HepG2 (cell line): Measurements from ENCODE around the gene TSC22D4. TPM values are rescaled to one million over a fixed set of nuclear protein-coding genes. Genes with fewer than 3 reads are reported as not detected.

Source experiments
- ATAC-seq: fragments of 200-7000 bp; cut with Tn5 transposase; 3 replicates; pipeline ENCODE4 v1.9.1; 2020; ENCODE audit warnings: mild to moderate bottlenecking, moderate library complexity
- BruUV-seq: library from RNA; stranded (reverse); fragments of 400-500 nt; replicated peaks from 2 replicates; lab custom pipeline; 2021; lab: Mats Ljungman, UMichigan
- CTCF ChIA-PET: fragments of 300-600 bp; formaldehyde crosslinking; extraction: SDS; loops from one replicate; lab custom pipeline; 2021; ENCODE audit warnings: low total read pairs, inconsistent platforms, low intra/inter-chr PET ratio; lab: Yijun Ruan, JAX
- POLR2A ChIA-PET: fragments of 350-600 bp; sonication (Branson Sonifier 250); formaldehyde crosslinking; loops from one replicate; lab custom pipeline; 2020; ENCODE audit warnings: antibody characterized with exemption, inconsistent platforms; lab: Yijun Ruan, JAX
- DNase-seq: peaks from one replicate; pipeline ENCODE4 v3.0.0-alpha.2; 2015; ENCODE audit warnings: low spot score
- FAIRE-seq: peaks from 3 replicates; lab custom pipeline; 2011; peaks lifted over from hg19 to GRCh38; lab: Jason Lieb, UNC
- H2AFZ ChIP-seq: one replicate; pipeline ENCODE4 v1.6.1; 2011; ENCODE audit warnings: low read length, inconsistent platforms
- H3K27ac ChIP-seq: fragments of 300-600 bp; 3 replicates; pipeline ENCODE4 v1.8.0; 2011; ENCODE audit warnings: mixed run types, mild to moderate bottlenecking, mixed read lengths, low read length, inconsistent platforms; ENCODE audit not compliant: insufficient read depth; ENCODE audit errors: extremely low read length
- H3K27me3 ChIP-seq, 2 experiments: fragments of 200-600 bp in 1 of 2; 2 replicates in 1 of 2; 3 replicates in 1 of 2; pipeline versions ENCODE4 v1.6.0 to v1.8.0; 2011; ENCODE audit warnings: low read length in 2 of 2, mild to moderate bottlenecking in 2 of 2, moderate library complexity in 2 of 2, inconsistent platforms in 1 of 2; ENCODE audit not compliant: insufficient read depth in 2 of 2, control insufficient read depth in 1 of 2
- H3K36me3 ChIP-seq, 2 experiments: fragments of 200-600 bp in 1 of 2; replicated peaks in 1 of 2; 2 replicates in 1 of 2; 3 replicates in 1 of 2; pipeline versions ENCODE4 v1.5.1 to v1.8.0; 2011; ENCODE audit warnings: low read length in 2 of 2, inconsistent platforms in 1 of 2; ENCODE audit not compliant: insufficient read depth in 2 of 2, control insufficient read depth in 1 of 2
- H3K4me1 ChIP-seq: 2 replicates; pipeline ENCODE4 v1.5.1; 2012; ENCODE audit warnings: low read length, inconsistent platforms; ENCODE audit not compliant: insufficient read depth
- H3K4me2 ChIP-seq: 2 replicates; pipeline ENCODE4 v1.6.0; 2011; ENCODE audit warnings: low read depth, low read length, inconsistent platforms
- H3K4me3 ChIP-seq, 3 experiments: fragments of 200-600 bp in 1 of 3; sonication (generic), shearing (Covaris generic) in 1 of 3; replicated peaks in 1 of 3; 2 replicates each; pipeline ENCODE4 v1.5.1; 2011 to 2016; ENCODE audit warnings: low read length in 3 of 3, inconsistent platforms in 2 of 3, low read depth in 2 of 3, mild to moderate bottlenecking in 2 of 3, control low read depth in 1 of 3, mixed read lengths in 1 of 3; ENCODE audit not compliant: insufficient read depth in 1 of 3
- H3K79me2 ChIP-seq: one replicate; pipeline ENCODE4 v1.6.1; 2011; ENCODE audit warnings: low read length, inconsistent platforms; ENCODE audit not compliant: insufficient read depth
- H3K9ac ChIP-seq: 2 replicates; pipeline ENCODE4 v1.6.0; 2011; ENCODE audit warnings: mild to moderate bottlenecking, low read depth, low read length, inconsistent platforms; ENCODE audit not compliant: insufficient read depth
- H3K9me3 ChIP-seq: 2 replicates; pipeline ENCODE4 v1.5.1; 2012; ENCODE audit warnings: mild to moderate bottlenecking, low read length
- H4K20me1 ChIP-seq: 2 replicates; pipeline ENCODE4 v1.6.0; 2011; ENCODE audit warnings: inconsistent platforms, mild to moderate bottlenecking, low read length, moderate library complexity; ENCODE audit not compliant: insufficient read depth
- ATF7 ChIP-seq, 2 experiments: fragments of 450-650 bp in 1 of 2; sonication (generic) in 1 of 2; formaldehyde crosslinking in 1 of 2; IDR thresholded peaks; 2 replicates each; pipeline versions ENCODE4 v1.4.0 to v1.6.1; 2016 to 2020; ENCODE audit warnings: antibody characterized with exemption in 1 of 2, mild to moderate bottlenecking in 1 of 2, missing genetic modification reagents in 1 of 2
- CEBPG ChIP-seq: IDR thresholded peaks from 2 replicates; pipeline ENCODE4 v1.6.1; 2016
- EHMT2 ChIP-seq: fragments of 200-600 bp; sonication (generic); IDR thresholded peaks from 2 replicates; pipeline ENCODE4 v1.7.0; 2017; ENCODE audit warnings: antibody characterized with exemption, low read depth, low read length, borderline replicate concordance
- HIVEP1 ChIP-seq: sonication (generic); formaldehyde crosslinking; IDR thresholded peaks from 2 replicates; pipeline ENCODE4 v1.4.0; 2020; ENCODE audit warnings: mild to moderate bottlenecking, missing genetic modification reagents
- MTF2 ChIP-seq: sonication (generic); formaldehyde crosslinking; IDR thresholded peaks from 2 replicates; pipeline ENCODE4 v1.5.0; 2020; ENCODE audit warnings: missing genetic modification reagents, borderline replicate concordance
- NFIB ChIP-seq: sonication (generic); formaldehyde crosslinking; IDR thresholded peaks from 2 replicates; pipeline ENCODE4 v1.9.0; 2021; ENCODE audit warnings: missing genetic modification reagents, mild to moderate bottlenecking, borderline replicate concordance
- RFX3 ChIP-seq: IDR thresholded peaks from 2 replicates; pipeline ENCODE4 v1.6.1; 2016; ENCODE audit warnings: missing biosample characterization, missing genetic modification reagents
- SOX6 ChIP-seq, 2 experiments: fragments of 450-650 bp in 1 of 2; sonication (generic) in 1 of 2; formaldehyde crosslinking in 1 of 2; IDR thresholded peaks; 2 replicates each; pipeline versions ENCODE4 v1.4.0 to v1.6.1; 2017 to 2020; ENCODE audit warnings: antibody characterized with exemption in 1 of 2, mild to moderate bottlenecking in 1 of 2, missing genetic modification reagents in 1 of 2
- SRF ChIP-seq: IDR thresholded peaks from 2 replicates; pipeline ENCODE4 v1.6.1; 2011; ENCODE audit warnings: mild to moderate bottlenecking, low read depth, low read length, moderate library complexity
- SYNCRIP ChIP-seq: fragments of 200-400 bp; formaldehyde crosslinking; IDR thresholded peaks from 2 replicates; pipeline ENCODE4 v1.6.1; 2018; ENCODE audit warnings: mild to moderate bottlenecking, low read depth, low read length; ENCODE audit not compliant: insufficient read depth
- THAP11 ChIP-seq: IDR thresholded peaks from 2 replicates; pipeline ENCODE4 v1.6.1; 2016; ENCODE audit warnings: missing biosample characterization, missing genetic modification reagents
- ZNF33A ChIP-seq: sonication (generic); formaldehyde crosslinking; IDR thresholded peaks from 2 replicates; pipeline ENCODE4 v1.5.1; 2020; ENCODE audit warnings: missing genetic modification reagents, mild to moderate bottlenecking, moderate library complexity, borderline replicate concordance
- ZNF350 ChIP-seq: sonication (generic); formaldehyde crosslinking; IDR thresholded peaks from 2 replicates; pipeline ENCODE4 v1.4.0; 2020; ENCODE audit warnings: mild to moderate bottlenecking, low read depth, missing genetic modification reagents, borderline replicate concordance
- WGBS: methylation state at CpG from one replicate; pipeline ENCODE4 v1.1.6; 2017; ENCODE audit warnings: low lambda C conversion rate; 5-methylcytosine and 5-hydroxymethylcytosine counted together
- in situ Hi-C: cut with HindIII; loops from 2 replicates; pipeline ENCODE4 v1.10.0; 2017; ENCODE audit warnings: low pct_unique_long_range_greater_than_20kb; ENCODE audit not compliant: extremely low pct_ligation_motif_present
- intact Hi-C: fragments of 100-400 bp; cut with micrococcal nuclease; formaldehyde crosslinking; loops from one replicate; pipeline ENCODE4 v1.10.0; 2022; ENCODE audit not compliant: unreplicated experiment
- polyA plus RNA-seq, 8 experiments: library from polyadenylated mRNA; depleted of rRNA in 3 of 8; stranded (reverse) in 7 of 8; unstranded in 1 of 8; fragments of >200 nt; fragmentation: Illumina TruSeq in 4 of 8; extraction: Trizol in 4 of 8; gene quantifications; 2 replicates each; pipeline versions ENCODE4 v1.2.1 to v1.2.3, GENCODE V29; 2011 to 2016; ENCODE audit warnings: low read depth in 4 of 8, missing spikeins in 1 of 8, mixed read lengths in 1 of 8; ENCODE audit not compliant: insufficient read depth in 1 of 8
- total RNA-seq, 5 experiments: library from RNA; depleted of rRNA; stranded (reverse); fragments of >200 nt; fragmentation: Illumina TruSeq; extraction: Trizol; gene quantifications; 2 replicates each; pipeline ENCODE4 v1.2.3, GENCODE V29; 2016; ENCODE audit warnings: low read depth in 1 of 5
- TF ChIP-seq, protein P1 (sequence below): sonication (generic); formaldehyde crosslinking; IDR thresholded peaks from 2 replicates; pipeline ENCODE4 v1.5.1; 2020; ENCODE audit warnings: mild to moderate bottlenecking, missing genetic modification reagents, borderline replicate concordance
- TF ChIP-seq, protein P2 (sequence below): fragments of 450-650 bp; IDR thresholded peaks from 2 replicates; pipeline ENCODE4 v1.6.1; 2017; ENCODE audit warnings: mild to moderate bottlenecking

TSC22D4 gene
- total and polyA plus RNA-seq, 2 of the 13 experiments (the other 11 are each of a cell fraction or from before 2014, with no cell fraction given) = 7.7 to 8.7 TPM

DNA sequence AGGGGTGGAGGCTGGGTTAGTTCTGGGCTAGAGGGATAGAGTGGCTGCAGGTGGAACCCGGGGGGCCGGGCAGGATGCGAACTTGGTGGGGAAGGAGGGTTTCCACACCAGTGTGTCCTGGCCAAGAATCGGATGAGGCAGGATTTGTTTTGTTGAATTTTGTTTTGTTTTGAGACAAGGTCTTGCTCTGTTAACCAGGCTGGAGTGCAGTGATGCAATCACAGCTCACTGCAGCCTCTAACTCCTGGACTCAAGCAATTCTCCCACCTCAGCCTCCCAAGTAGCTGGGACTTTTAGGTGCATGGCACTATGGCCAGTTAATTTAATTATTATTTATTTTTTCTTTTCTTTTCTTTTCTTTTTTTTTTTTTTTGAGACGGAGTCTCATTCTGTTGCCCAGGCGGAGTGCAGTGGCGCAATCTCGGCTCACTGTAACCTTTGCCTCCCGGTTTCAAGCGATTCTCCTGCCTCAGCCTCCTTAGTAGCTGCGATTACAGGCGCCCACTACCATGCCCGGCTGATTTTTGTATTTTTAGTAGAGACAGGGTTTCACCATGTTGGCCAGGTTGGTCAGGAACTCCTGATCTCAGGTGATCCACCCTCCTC lies 29.7 kb downstream of the TSC22D4 start:
- ChIA-PET POLR2A (interaction anchor here (0.7 to 2.5 kb wide), 10 partner anchors 9 to 204 kb away, joined by 3 to 47 read pairs (median 4); partner anchors contain the start of genes FBXO24, LRCH4, MEPCE and PPP1R35), CTCF (no interaction called here)
- FAIRE-seq = peak; percentile 56
- peak overlapping the region; percentile 83 for H3K4me2 ChIP-seq
- no peaks in the 10 kb centered on the region for H3K79me2 ChIP-seq
- H3K27ac ChIP-seq = peak overlapping the region; percentile 40
- no peaks in the 10 kb centered on the region for H3K36me3 ChIP-seq
- no peak for DNase-seq
- 13% methylated on average over 13 of the region's 13 CpGs for WGBS
- no peaks in the 10 kb centered on the region for H3K9me3 ChIP-seq
- no peaks in the 10 kb centered on the region for H3K27me3 ChIP-seq
- intact Hi-C loops (no loop called here), in situ Hi-C loops (no loop called here)
- peaks cover 42% of the 10 kb centered on the region for H3K4me1 ChIP-seq
- peak overlapping the region in 1 of 3 experiments; percentile 73; a peak in 1 of 6 replicates for H3K4me3 ChIP-seq
- no peak overlapping the region for H2AFZ ChIP-seq
- H4K20me1 ChIP-seq = no peaks in the 10 kb centered on the region
- no peak for ATAC-seq
- BruUV-seq = no TSS peak
- H3K9ac ChIP-seq = peak overlapping the region; percentile 7; the same call in 1 of the 2 replicates
- TF ChIP-seq SOX6 (IDR thresholded peaks at IDR 0.05) (no peak), SOX6 (CRISPR knock-in tag; IDR thresholded peaks at IDR 0.05) (peak; percentile 59; the same call in 1 of the 2 replicates), ZNF350 (CRISPR knock-in tag) (no peak), EHMT2 (no peak), NFIB (CRISPR knock-in tag) (no peak), SYNCRIP (no peak), SRF (no peak), RFX3 (CRISPR knock-in tag) (no peak), ZNF33A (CRISPR knock-in tag) (no peak), THAP11 (CRISPR knock-in tag) (no peak), CEBPG (peak; percentile 95), HIVEP1 (no peak), ATF7 (IDR thresholded peaks at IDR 0.05) (peak; percentile 70), ATF7 (CRISPR knock-in tag; IDR thresholded peaks at IDR 0.05) (no peak), MTF2 (CRISPR knock-in tag) (no peak)
- TF ChIP-seq, protein P1, sequence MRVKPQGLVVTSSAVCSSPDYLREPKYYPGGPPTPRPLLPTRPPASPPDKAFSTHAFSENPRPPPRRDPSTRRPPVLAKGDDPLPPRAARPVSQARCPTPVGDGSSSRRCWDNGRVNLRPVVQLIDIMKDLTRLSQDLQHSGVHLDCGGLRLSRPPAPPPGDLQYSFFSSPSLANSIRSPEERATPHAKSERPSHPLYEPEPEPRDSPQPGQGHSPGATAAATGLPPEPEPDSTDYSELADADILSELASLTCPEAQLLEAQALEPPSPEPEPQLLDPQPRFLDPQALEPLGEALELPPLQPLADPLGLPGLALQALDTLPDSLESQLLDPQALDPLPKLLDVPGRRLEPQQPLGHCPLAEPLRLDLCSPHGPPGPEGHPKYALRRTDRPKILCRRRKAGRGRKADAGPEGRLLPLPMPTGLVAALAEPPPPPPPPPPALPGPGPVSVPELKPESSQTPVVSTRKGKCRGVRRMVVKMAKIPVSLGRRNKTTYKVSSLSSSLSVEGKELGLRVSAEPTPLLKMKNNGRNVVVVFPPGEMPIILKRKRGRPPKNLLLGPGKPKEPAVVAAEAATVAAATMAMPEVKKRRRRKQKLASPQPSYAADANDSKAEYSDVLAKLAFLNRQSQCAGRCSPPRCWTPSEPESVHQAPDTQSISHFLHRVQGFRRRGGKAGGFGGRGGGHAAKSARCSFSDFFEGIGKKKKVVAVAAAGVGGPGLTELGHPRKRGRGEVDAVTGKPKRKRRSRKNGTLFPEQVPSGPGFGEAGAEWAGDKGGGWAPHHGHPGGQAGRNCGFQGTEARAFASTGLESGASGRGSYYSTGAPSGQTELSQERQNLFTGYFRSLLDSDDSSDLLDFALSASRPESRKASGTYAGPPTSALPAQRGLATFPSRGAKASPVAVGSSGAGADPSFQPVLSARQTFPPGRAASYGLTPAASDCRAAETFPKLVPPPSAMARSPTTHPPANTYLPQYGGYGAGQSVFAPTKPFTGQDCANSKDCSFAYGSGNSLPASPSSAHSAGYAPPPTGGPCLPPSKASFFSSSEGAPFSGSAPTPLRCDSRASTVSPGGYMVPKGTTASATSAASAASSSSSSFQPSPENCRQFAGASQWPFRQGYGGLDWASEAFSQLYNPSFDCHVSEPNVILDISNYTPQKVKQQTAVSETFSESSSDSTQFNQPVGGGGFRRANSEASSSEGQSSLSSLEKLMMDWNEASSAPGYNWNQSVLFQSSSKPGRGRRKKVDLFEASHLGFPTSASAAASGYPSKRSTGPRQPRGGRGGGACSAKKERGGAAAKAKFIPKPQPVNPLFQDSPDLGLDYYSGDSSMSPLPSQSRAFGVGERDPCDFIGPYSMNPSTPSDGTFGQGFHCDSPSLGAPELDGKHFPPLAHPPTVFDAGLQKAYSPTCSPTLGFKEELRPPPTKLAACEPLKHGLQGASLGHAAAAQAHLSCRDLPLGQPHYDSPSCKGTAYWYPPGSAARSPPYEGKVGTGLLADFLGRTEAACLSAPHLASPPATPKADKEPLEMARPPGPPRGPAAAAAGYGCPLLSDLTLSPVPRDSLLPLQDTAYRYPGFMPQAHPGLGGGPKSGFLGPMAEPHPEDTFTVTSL = no peak
- TF ChIP-seq, protein P2, sequence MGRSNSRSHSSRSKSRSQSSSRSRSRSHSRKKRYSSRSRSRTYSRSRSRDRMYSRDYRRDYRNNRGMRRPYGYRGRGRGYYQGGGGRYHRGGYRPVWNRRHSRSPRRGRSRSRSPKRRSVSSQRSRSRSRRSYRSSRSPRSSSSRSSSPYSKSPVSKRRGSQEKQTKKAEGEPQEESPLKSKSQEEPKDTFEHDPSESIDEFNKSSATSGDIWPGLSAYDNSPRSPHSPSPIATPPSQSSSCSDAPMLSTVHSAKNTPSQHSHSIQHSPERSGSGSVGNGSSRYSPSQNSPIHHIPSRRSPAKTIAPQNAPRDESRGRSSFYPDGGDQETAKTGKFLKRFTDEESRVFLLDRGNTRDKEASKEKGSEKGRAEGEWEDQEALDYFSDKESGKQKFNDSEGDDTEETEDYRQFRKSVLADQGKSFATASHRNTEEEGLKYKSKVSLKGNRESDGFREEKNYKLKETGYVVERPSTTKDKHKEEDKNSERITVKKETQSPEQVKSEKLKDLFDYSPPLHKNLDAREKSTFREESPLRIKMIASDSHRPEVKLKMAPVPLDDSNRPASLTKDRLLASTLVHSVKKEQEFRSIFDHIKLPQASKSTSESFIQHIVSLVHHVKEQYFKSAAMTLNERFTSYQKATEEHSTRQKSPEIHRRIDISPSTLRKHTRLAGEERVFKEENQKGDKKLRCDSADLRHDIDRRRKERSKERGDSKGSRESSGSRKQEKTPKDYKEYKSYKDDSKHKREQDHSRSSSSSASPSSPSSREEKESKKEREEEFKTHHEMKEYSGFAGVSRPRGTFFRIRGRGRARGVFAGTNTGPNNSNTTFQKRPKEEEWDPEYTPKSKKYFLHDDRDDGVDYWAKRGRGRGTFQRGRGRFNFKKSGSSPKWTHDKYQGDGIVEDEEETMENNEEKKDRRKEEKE = no peak
